CD14-positive monocyte (primary cell): ENCODE results near the gene SDF4. TPM values are rescaled to one million over a fixed set of nuclear protein-coding genes. Genes with fewer than 3 reads are reported as not detected.
A peak's percentile ranks its signal among the peaks of the same experiment; 100 is the strongest.

Source experiments
- DNase-seq, 3 donors: peaks; one replicate each; pipeline ENCODE4 v3.0.0-alpha.2; 2011 to 2022
- H2AFZ ChIP-seq: 2 replicates; pipeline ENCODE4 v1.6.0; 2012; ENCODE audit warnings: mild to moderate bottlenecking, low read depth, low read length, inconsistent platforms; ENCODE audit not compliant: insufficient read depth, poor library complexity, severe bottlenecking
- H3K27ac ChIP-seq, 2 donors: 1 replicate in 1 of 2; 2 replicates in 1 of 2; pipeline ENCODE4 v1.5.1; 2012 to 2013; ENCODE audit warnings: low read length in 2 of 2, control low read depth in 1 of 2, inconsistent platforms in 1 of 2, low read depth in 1 of 2, mild to moderate bottlenecking in 1 of 2
- H3K27me3 ChIP-seq, 2 donors: one replicate each; pipeline versions ENCODE4 v1.6.0 to v1.6.1; 2011 to 2013; ENCODE audit warnings: low read length in 2 of 2; ENCODE audit not compliant: control insufficient read depth in 2 of 2, insufficient read depth in 2 of 2
- H3K36me3 ChIP-seq, 2 donors: replicated peaks in 1 of 2; 1 replicate in 1 of 2; 2 replicates in 1 of 2; pipeline versions ENCODE4 v1.5.1 to v1.6.1; 2012 to 2013; ENCODE audit warnings: low read length in 2 of 2, control low read depth in 1 of 2, inconsistent platforms in 1 of 2, mild to moderate bottlenecking in 1 of 2; ENCODE audit not compliant: insufficient read depth in 2 of 2, control insufficient read depth in 1 of 2
- H3K4me1 ChIP-seq, 2 donors: 1 replicate in 1 of 2; 2 replicates in 1 of 2; pipeline versions ENCODE4 v1.5.1 to v1.6.1; 2012 to 2013; ENCODE audit warnings: low read length in 2 of 2, control low read depth in 1 of 2, inconsistent platforms in 1 of 2, mild to moderate bottlenecking in 1 of 2, moderate library complexity in 1 of 2; ENCODE audit not compliant: insufficient read depth in 2 of 2, control insufficient read depth in 1 of 2
- H3K4me2 ChIP-seq: replicated peaks from 2 replicates; pipeline ENCODE3; 2012; ENCODE audit warnings: low read length, moderate library complexity, mild to moderate bottlenecking; ENCODE audit not compliant: poor library complexity, severe bottlenecking; ENCODE audit errors: extremely low read depth
- H3K4me3 ChIP-seq, 3 experiments: fragments of 200-600 bp in 1 of 3; sonication (generic) in 1 of 3; replicated peaks in 1 of 3; 1 replicate in 2 of 3; 2 replicates in 1 of 3; pipeline ENCODE4 v1.5.1; 2011 to 2013; ENCODE audit warnings: low read length in 3 of 3, mild to moderate bottlenecking in 3 of 3, control low read depth in 2 of 3, low read depth in 2 of 3, inconsistent platforms in 1 of 3, moderate library complexity in 1 of 3
- H3K79me2 ChIP-seq: 2 replicates; pipeline ENCODE4 v1.6.0; 2012; ENCODE audit warnings: mild to moderate bottlenecking, control low read depth, inconsistent platforms, low read length, moderate library complexity; ENCODE audit not compliant: insufficient read depth
- H3K9ac ChIP-seq: 2 replicates; pipeline ENCODE4 v1.6.0; 2017; ENCODE audit warnings: low read length, mild to moderate bottlenecking; ENCODE audit not compliant: insufficient read depth, poor library complexity, severe bottlenecking
- H3K9me3 ChIP-seq, 2 donors: replicated peaks in 1 of 2; 1 replicate in 1 of 2; 2 replicates in 1 of 2; pipeline versions ENCODE4 v1.5.1 to v1.6.1; 2012 to 2013; ENCODE audit warnings: low read length in 2 of 2, control low read depth in 1 of 2; ENCODE audit not compliant: control insufficient read depth in 1 of 2, insufficient read depth in 1 of 2
- H4K20me1 ChIP-seq: 2 replicates; pipeline ENCODE4 v1.6.0; 2012; ENCODE audit warnings: mild to moderate bottlenecking, low read length, control low read depth, moderate library complexity; ENCODE audit not compliant: insufficient read depth
- H3K27ac Mint-ChIP-seq, 7 donors: one replicate each; pipeline ENCODE4 v1.8.0; 2020; ENCODE audit warnings: mild to moderate bottlenecking in 7 of 7, mixed read lengths in 7 of 7, moderate library complexity in 6 of 7, inconsistent platforms in 2 of 7
- H3K27me3 Mint-ChIP-seq, 3 donors: one replicate each; pipeline ENCODE4 v1.8.0; 2021 to 2022; ENCODE audit warnings: low read depth in 3 of 3, mild to moderate bottlenecking in 3 of 3, mixed read lengths in 3 of 3, moderate library complexity in 3 of 3, inconsistent platforms in 1 of 3
- H3K36me3 Mint-ChIP-seq, 2 donors: one replicate each; pipeline ENCODE4 v1.8.0; 2020; ENCODE audit warnings: mixed read lengths in 2 of 2, inconsistent platforms in 1 of 2, mild to moderate bottlenecking in 1 of 2
- H3K4me1 Mint-ChIP-seq: one replicate; pipeline ENCODE4 v1.8.0; 2020; ENCODE audit warnings: mild to moderate bottlenecking, mixed read lengths
- H3K4me3 Mint-ChIP-seq, 2 donors: one replicate each; pipeline ENCODE4 v1.8.0; 2020; ENCODE audit warnings: mild to moderate bottlenecking in 2 of 2, mixed read lengths in 2 of 2, moderate library complexity in 1 of 2
- H3K9me3 Mint-ChIP-seq, 7 donors: one replicate each; pipeline ENCODE4 v1.8.0; 2020 to 2022; ENCODE audit warnings: mixed read lengths in 7 of 7, mild to moderate bottlenecking in 6 of 7, moderate library complexity in 6 of 7, inconsistent platforms in 2 of 7
- CTCF ChIP-seq: fragments of 200-600 bp; IDR thresholded peaks from one replicate; pipeline ENCODE4 v1.8.0; 2022; ENCODE audit warnings: antibody characterized with exemption, mild to moderate bottlenecking
- WGBS: methylation state at CpG from one replicate; pipeline ENCODE4 v1.1.5; 2013; ENCODE audit warnings: missing lambda C conversion rate; ENCODE audit not compliant: insufficient coverage; 5-methylcytosine and 5-hydroxymethylcytosine counted together
- intact Hi-C, 2 donors: fragments of 100-400 bp; cut with micrococcal nuclease; formaldehyde crosslinking; loops; one replicate each; pipeline versions ENCODE4 v1.15.0 to v1.15.1; 2023
- polyA plus RNA-seq, 3 donors: library from polyadenylated mRNA; depleted of rRNA in 1 of 3; unstranded in 2 of 3; stranded (reverse) in 1 of 3; fragments of 300-500 nt in 2 of 3; fragments of >200 nt in 1 of 3; fragmentation: Illumina TruSeq in 2 of 3; gene quantifications; 1 replicate in 2 of 3; 2 replicates in 1 of 3; pipeline ENCODE4 v1.2.3, GENCODE V29; 2012 to 2021

The SDF4 gene
- polyA plus RNA-seq, 3 donors: 81.7 to 98.9 (median 89.0) TPM

GRCh38 chr1:1175221-1176062, 56.4 kb downstream of the SDF4 start:
- H3K27ac Mint-ChIP-seq: no peak overlapping the region
- Histone ChIP-seq H3K9me3 (peaks cover 0 to 6% of the 10 kb centered on the region in 2 donors), H2AFZ (no peak overlapping the region), H3K4me1 (no peaks in the 10 kb centered on the region), H3K27ac (no peak overlapping the region), H3K27me3 (peaks cover 4 to 37% of the 10 kb centered on the region in 2 donors), H3K4me3 (no peak overlapping the region), H3K4me2 (no peak overlapping the region), H4K20me1 (no peaks in the 10 kb centered on the region), H3K79me2 (no peaks in the 10 kb centered on the region), H3K9ac (no peak overlapping the region), H3K36me3 (no peaks in the 10 kb centered on the region)
- no peaks in the 10 kb centered on the region for H3K36me3 Mint-ChIP-seq
- H3K4me3 Mint-ChIP-seq: peak overlapping the region in 1 of 2 donors; percentile 30
- peaks cover 28 to 50% (median 34%) of the 10 kb centered on the region in 3 donors for H3K27me3 Mint-ChIP-seq
- 94% methylated on average over 19 of the region's 29 CpGs for WGBS
- H3K4me1 Mint-ChIP-seq: no peaks in the 10 kb centered on the region
- TF ChIP-seq CTCF: no peak
- peaks cover 4 to 15% (median 7%) of the 10 kb centered on the region in 7 donors for H3K9me3 Mint-ChIP-seq
- no peak for DNase-seq
- intact Hi-C loops: no loop called here

DNA sequence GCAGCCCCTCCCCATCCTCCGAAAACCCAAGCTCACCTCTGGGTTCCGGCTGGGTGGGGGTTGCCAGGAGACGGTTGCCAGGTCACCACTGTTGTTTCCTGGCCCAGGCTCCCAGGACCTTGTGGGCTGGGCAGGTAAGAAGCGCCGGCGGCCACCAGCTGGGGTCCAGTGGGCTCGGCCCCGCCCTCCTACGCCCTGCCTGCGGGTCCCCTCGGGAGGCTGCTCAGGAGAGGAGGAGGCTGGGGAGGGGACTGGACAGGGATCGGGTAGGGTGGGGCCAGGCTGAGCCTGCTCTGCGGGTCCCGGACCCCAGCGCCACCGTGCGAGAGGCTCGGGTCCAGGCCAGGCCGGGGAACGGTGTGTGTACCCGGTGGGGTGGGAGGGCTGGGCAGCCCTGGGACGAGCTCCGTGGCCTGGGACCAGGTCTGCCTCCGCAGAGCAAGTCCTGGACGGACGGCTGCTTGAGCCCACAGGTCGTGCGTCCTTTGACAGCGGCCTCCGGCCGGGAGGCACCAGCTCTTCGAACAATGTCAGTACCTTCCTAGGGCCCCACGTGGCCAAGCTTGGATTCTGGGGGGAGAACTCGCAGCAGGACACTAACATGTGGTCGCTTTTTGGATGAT, 57.9 kb downstream of the SDF4 start, which contains the start of gene TTLL10:
TTLL10 (plus strand) TSS at position 88 of the 623 bp plus-strand sequence. CDS start 5,336 bp downstream, outside the sequence.
- Mint-ChIP-seq H3K4me3 (peak within 1 kb of the TSS in 1 of 2 donors; percentile 57), H3K36me3 (no peaks in the 10 kb centered on the region), H3K4me1 (no peaks in the 10 kb centered on the region), H3K27me3 (peaks cover 33 to 58% (median 41%) of the 10 kb centered on the region in 3 donors), H3K9me3 (peaks cover 4 to 15% (median 7%) of the 10 kb centered on the region in 7 donors), H3K27ac (no peak within 1 kb of the TSS)
- no peaks in the 10 kb centered on the region for H3K36me3 ChIP-seq
- intact Hi-C loops: no loop called here
- peaks cover 4 to 37% of the 10 kb centered on the region in 2 donors for H3K27me3 ChIP-seq
- H2AFZ ChIP-seq: no peak within 1 kb of the TSS
- H3K4me1 ChIP-seq: no peaks in the 10 kb centered on the region
- no peaks in the 10 kb centered on the region for H3K79me2 ChIP-seq
- WGBS: 13% methylated on average over 34 of the region's 35 CpGs
- no peaks in the 10 kb centered on the region for H4K20me1 ChIP-seq
- no peak within 1 kb of the TSS for H3K27ac ChIP-seq
- no peak for TF ChIP-seq CTCF
- H3K9ac ChIP-seq: no peak within 1 kb of the TSS
- no peak within 1 kb of the TSS for H3K4me3 ChIP-seq
- H3K4me2 ChIP-seq: no peak within 1 kb of the TSS
- peaks cover 0 to 6% of the 10 kb centered on the region in 2 donors for H3K9me3 ChIP-seq
- no peak for DNase-seq
